Left lung (tissue), 10 donors: Measurements from ENCODE around the gene RRP12. TPM values are rescaled to one million over a fixed set of nuclear protein-coding genes. Genes with fewer than 3 reads are reported as not detected.
A peak's percentile ranks its signal among the peaks of the same experiment; 100 is the strongest.

Experiments
- ATAC-seq: fragments of 200-7000 bp; cut with Tn5 transposase; one replicate; pipeline ENCODE4 v1.9.1; 2020; ENCODE audit warnings: moderate library complexity
- DNase-seq, 4 donors: peaks; one replicate each; pipeline ENCODE4 v3.0.0-alpha.2; 2013 to 2020
- H3K27ac ChIP-seq, 2 donors: fragments of 200-600 bp; sonication (generic) in 1 of 2; one replicate each; pipeline versions ENCODE4 v1.5.0 to v1.8.0; 2020 to 2021
- H3K27me3 ChIP-seq, 2 donors: fragments of 200-600 bp; sonication (generic) in 1 of 2; one replicate each; pipeline versions ENCODE4 v1.5.0 to v1.8.0; 2020 to 2021
- H3K36me3 ChIP-seq, 2 donors: fragments of 200-600 bp; sonication (generic) in 1 of 2; one replicate each; pipeline versions ENCODE4 v1.5.0 to v1.8.0; 2020 to 2021
- H3K4me1 ChIP-seq, 2 donors: fragments of 200-600 bp; one replicate each; pipeline ENCODE4 v1.8.0; 2021
- H3K4me3 ChIP-seq, 2 donors: fragments of 200-600 bp; sonication (generic) in 1 of 2; one replicate each; pipeline versions ENCODE4 v1.5.0 to v1.8.0; 2020 to 2021; ENCODE audit warnings: mild to moderate bottlenecking in 1 of 2
- H3K9me3 ChIP-seq, 2 donors: fragments of 200-600 bp; sonication (generic) in 1 of 2; one replicate each; pipeline versions ENCODE4 v1.5.0 to v1.8.0; 2020 to 2021
- intact Hi-C, 2 donors: fragments of 100-400 bp; cut with DNase I; formaldehyde crosslinking; loops; one replicate each; pipeline versions ENCODE4 v1.11.2 to v1.14.2; 2022
- polyA plus RNA-seq, 6 donors: library from polyadenylated mRNA; unstranded; fragments of 120-200 nt; gene quantifications; one replicate each; pipeline ENCODE4 v1.2.1, GENCODE V29; 2013; ENCODE audit not compliant: insufficient read length in 6 of 6
- total RNA-seq, 2 donors: library from RNA; stranded (reverse); fragmentation: NEBNext Ultra II Directional; extraction: Animal tissue kit (Norgen Biotek cat#: 25700); gene quantifications; one replicate each; pipeline ENCODE4 v1.2.1, GENCODE V29; 2021
- TF ChIP-seq, protein P1 (sequence below), 2 donors: fragments of 200-600 bp; sonication (generic) in 1 of 2; IDR thresholded peaks; one replicate each; pipeline versions ENCODE4 v1.5.0 to v1.8.0; 2021; ENCODE audit warnings: antibody characterized with exemption in 2 of 2
- donor health status: DM: no; HTN: yes; CAD: no.
- donor health status: DM: no; HTN: no; CAD: no.

RRP12 gene
- total and polyA plus RNA-seq, 8 donors = 21.2 to 40.4 (median 24.8) TPM

- Histone ChIP-seq H3K9me3 (no peaks in the 10 kb centered on the region), H3K27me3 (no peaks in the 10 kb centered on the region), H3K27ac (peak overlapping the region in 1 of 2 donors; percentile 62), H3K4me3 (peak overlapping the region; percentile 69 to 99), H3K4me1 (peaks cover 12 to 42% of the 10 kb centered on the region in 2 donors), H3K36me3 (peaks cover 0 to 27% of the 10 kb centered on the region in 2 donors)
- DNase-seq = no peak
- intact Hi-C loops = no loop called here
- TF ChIP-seq, protein P1, sequence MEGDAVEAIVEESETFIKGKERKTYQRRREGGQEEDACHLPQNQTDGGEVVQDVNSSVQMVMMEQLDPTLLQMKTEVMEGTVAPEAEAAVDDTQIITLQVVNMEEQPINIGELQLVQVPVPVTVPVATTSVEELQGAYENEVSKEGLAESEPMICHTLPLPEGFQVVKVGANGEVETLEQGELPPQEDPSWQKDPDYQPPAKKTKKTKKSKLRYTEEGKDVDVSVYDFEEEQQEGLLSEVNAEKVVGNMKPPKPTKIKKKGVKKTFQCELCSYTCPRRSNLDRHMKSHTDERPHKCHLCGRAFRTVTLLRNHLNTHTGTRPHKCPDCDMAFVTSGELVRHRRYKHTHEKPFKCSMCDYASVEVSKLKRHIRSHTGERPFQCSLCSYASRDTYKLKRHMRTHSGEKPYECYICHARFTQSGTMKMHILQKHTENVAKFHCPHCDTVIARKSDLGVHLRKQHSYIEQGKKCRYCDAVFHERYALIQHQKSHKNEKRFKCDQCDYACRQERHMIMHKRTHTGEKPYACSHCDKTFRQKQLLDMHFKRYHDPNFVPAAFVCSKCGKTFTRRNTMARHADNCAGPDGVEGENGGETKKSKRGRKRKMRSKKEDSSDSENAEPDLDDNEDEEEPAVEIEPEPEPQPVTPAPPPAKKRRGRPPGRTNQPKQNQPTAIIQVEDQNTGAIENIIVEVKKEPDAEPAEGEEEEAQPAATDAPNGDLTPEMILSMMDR (IDR thresholded peaks at IDR 0.05) = no peak
- no peak for ATAC-seq
These were observed 44.2 kb upstream of the RRP12 start for GRCh38 chr10:97445357-97445721.

DNA sequence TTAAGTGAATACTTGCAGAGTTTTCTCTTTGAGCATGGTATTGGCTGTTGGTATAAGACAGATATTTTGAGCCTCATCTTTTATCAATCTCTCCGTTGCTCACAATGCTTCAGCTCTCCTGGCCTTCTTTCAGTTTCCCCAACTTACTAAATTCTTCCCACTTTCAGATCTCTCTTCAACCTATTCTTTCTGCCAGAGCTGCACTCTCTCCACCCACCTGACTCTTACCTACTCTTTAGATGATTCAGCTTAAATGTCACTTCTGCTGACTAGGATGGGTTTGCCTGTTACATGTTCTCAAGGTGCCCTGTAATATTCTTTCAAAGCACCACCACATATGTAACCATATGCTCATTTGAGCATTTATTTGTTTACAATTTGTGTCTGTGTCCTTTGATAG is 43.1 kb upstream of the RRP12 start:
- Histone ChIP-seq H3K27me3 (no peaks in the 10 kb centered on the region), H3K36me3 (peaks cover 0 to 39% of the 10 kb centered on the region in 2 donors), H3K27ac (no peak overlapping the region), H3K4me3 (no peak overlapping the region), H3K9me3 (no peaks in the 10 kb centered on the region), H3K4me1 (peaks cover 12 to 42% of the 10 kb centered on the region in 2 donors)
- TF ChIP-seq, protein P1 (IDR thresholded peaks at IDR 0.05) = no peak
- ATAC-seq (no peak), DNase-seq (no peak)
- intact Hi-C loops = no loop called here

- intact Hi-C loops = no loop called here
- Histone ChIP-seq H3K36me3 (peaks cover 0 to 58% of the 10 kb centered on the region in 2 donors), H3K27ac (no peak overlapping the region), H3K9me3 (no peaks in the 10 kb centered on the region), H3K27me3 (no peaks in the 10 kb centered on the region), H3K4me1 (peaks cover 6 to 24% of the 10 kb centered on the region in 2 donors), H3K4me3 (no peak overlapping the region)
- ATAC-seq = no peak
- no peak for DNase-seq
- TF ChIP-seq, protein P1 (IDR thresholded peaks at IDR 0.05) = no peak
These were observed 41.1 kb upstream of the RRP12 start for GRCh38 chr10:97442277-97442676.

DNA sequence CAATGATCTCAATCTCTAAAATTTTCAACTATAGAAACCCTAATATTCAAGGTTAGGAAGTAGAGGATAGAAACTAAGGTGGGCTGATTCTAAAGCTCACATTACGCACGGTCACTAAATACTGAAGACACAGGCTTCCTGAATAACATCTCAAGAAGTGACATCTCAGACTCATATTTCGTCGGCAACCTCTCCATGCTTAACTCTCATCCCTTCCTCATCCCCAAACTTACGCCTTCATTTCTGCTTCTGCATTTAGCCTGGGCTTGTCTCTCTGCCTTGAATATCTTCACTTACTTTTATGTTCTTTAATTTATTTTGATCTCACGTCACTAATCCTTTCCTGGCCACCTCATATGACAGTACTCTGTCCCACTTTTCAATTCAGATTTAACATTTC is 34.1 kb upstream of the RRP12 start:
- no peak for ATAC-seq
- no peak for DNase-seq
- intact Hi-C loops = no loop called here
- H3K4me1 ChIP-seq = no peaks in the 10 kb centered on the region
- no peaks in the 10 kb centered on the region for H3K27me3 ChIP-seq
- H3K27ac ChIP-seq = no peak overlapping the region
- TF ChIP-seq, protein P1 (IDR thresholded peaks at IDR 0.05) = no peak
- no peaks in the 10 kb centered on the region for H3K9me3 ChIP-seq
- peaks cover 0 to 92% of the 10 kb centered on the region in 2 donors for H3K36me3 ChIP-seq
- H3K4me3 ChIP-seq = no peak overlapping the region

- Histone ChIP-seq H3K9me3 (no peaks in the 10 kb centered on the region), H3K27ac (no peak overlapping the region), H3K36me3 (peaks cover 0 to 92% of the 10 kb centered on the region in 2 donors), H3K4me1 (peaks cover 0 to 5% of the 10 kb centered on the region in 2 donors), H3K4me3 (no peak overlapping the region), H3K27me3 (no peaks in the 10 kb centered on the region)
- no peak for ATAC-seq
- TF ChIP-seq, protein P1 (IDR thresholded peaks at IDR 0.05) = no peak
- intact Hi-C loops = no loop called here
- no peak for DNase-seq
These were observed 33.4 kb upstream of the RRP12 start for GRCh38 chr10:97434557-97434956.
